Measurements from ENCODE around the gene SLC31A2. TPM values are rescaled to one million over a fixed set of nuclear protein-coding genes. Genes with fewer than 3 reads are reported as not detected.

Gene SLC31A2
- total and polyA plus RNA-seq, 2 donors (not counting 1 experiment from before 2014, with no cell fraction given): 17.8 TPM

GRCh38 chr9:113192455-113192854 lies 41.6 kb downstream of the SLC31A2 start:
- Histone ChIP-seq H3K27me3 (ENCODE audit: control insufficient read depth, insufficient read depth, low read length) (no peaks in the 10 kb centered on the region), H3K4me2 (ENCODE audit: extremely low read depth, insufficient read depth, low read length) (no peak overlapping the region), H3K79me2 (ENCODE audit: control insufficient read depth, insufficient read depth, low read length) (no peaks in the 10 kb centered on the region), H3K9me3 (ENCODE audit: control insufficient read depth, insufficient read depth, low read depth, low read length) (no peaks in the 10 kb centered on the region), H3K27ac (ENCODE audit: insufficient read depth, low read length) (no peak overlapping the region), H3K4me1 (ENCODE audit: control insufficient read depth, extremely low read depth, insufficient read depth, low read length) (peaks cover 9% of the 10 kb centered on the region), H3K4me3 (replicated peaks in 1 of 4; ENCODE audit: control extremely low read depth in 1 of 4, insufficient read depth in 1 of 4, low read depth in 3 of 4, low read length in 4 of 4) (no peak overlapping the region), H2AFZ (ENCODE audit: low read length) (no peak overlapping the region), H4K20me1 (ENCODE audit: control insufficient read depth, extremely low read depth, insufficient read depth, low read length) (no peaks in the 10 kb centered on the region), H3K9ac (ENCODE audit: insufficient read depth, low read length) (no peak overlapping the region), H3K36me3 (ENCODE audit: control insufficient read depth, insufficient read depth, low read length) (no peaks in the 10 kb centered on the region)
- DNase-seq (ENCODE audit: low read depth in 2 of 2): no peak
- TF ChIP-seq EZH2 (IDR thresholded peaks at IDR 0.05; ENCODE audit: low read length, missing control alignments) (no peak), CTCF (conservative IDR thresholded peaks at IDR 0.05 in 1 of 2, IDR thresholded peaks at IDR 0.05 in 1 of 2; ENCODE audit: low read depth in 1 of 2, low read length in 2 of 2) (no peak)

GRCh38 chr9:113199683-113200329 lies 49.0 kb downstream of the SLC31A2 start:
- TF ChIP-seq CTCF (conservative IDR thresholded peaks at IDR 0.05 in 1 of 2, IDR thresholded peaks at IDR 0.05 in 1 of 2; ENCODE audit: low read depth in 1 of 2, low read length in 2 of 2) (no peak), EZH2 (IDR thresholded peaks at IDR 0.05; ENCODE audit: low read length, missing control alignments) (no peak)
- Histone ChIP-seq H3K9me3 (ENCODE audit: control insufficient read depth, insufficient read depth, low read depth, low read length) (no peaks in the 10 kb centered on the region), H3K9ac (ENCODE audit: insufficient read depth, low read length) (no peak overlapping the region), H4K20me1 (ENCODE audit: control insufficient read depth, extremely low read depth, insufficient read depth, low read length) (no peaks in the 10 kb centered on the region), H3K79me2 (ENCODE audit: control insufficient read depth, insufficient read depth, low read length) (no peaks in the 10 kb centered on the region), H3K4me1 (ENCODE audit: control insufficient read depth, extremely low read depth, insufficient read depth, low read length) (no peaks in the 10 kb centered on the region), H2AFZ (ENCODE audit: low read length) (no peak overlapping the region), H3K4me2 (ENCODE audit: extremely low read depth, insufficient read depth, low read length) (no peak overlapping the region), H3K27ac (ENCODE audit: insufficient read depth, low read length) (no peak overlapping the region), H3K27me3 (ENCODE audit: control insufficient read depth, insufficient read depth, low read length) (no peaks in the 10 kb centered on the region), H3K4me3 (replicated peaks in 1 of 4; ENCODE audit: control extremely low read depth in 1 of 4, insufficient read depth in 1 of 4, low read depth in 3 of 4, low read length in 4 of 4) (no peak overlapping the region), H3K36me3 (ENCODE audit: control insufficient read depth, insufficient read depth, low read length) (peaks cover 3% of the 10 kb centered on the region)
- DNase-seq (ENCODE audit: low read depth in 2 of 2): no peak

GRCh38 chr9:113205432-113205831 lies 54.6 kb downstream of the SLC31A2 start:
- no peak for TF ChIP-seq CTCF (conservative IDR thresholded peaks at IDR 0.05 in 1 of 2, IDR thresholded peaks at IDR 0.05 in 1 of 2; ENCODE audit: low read depth in 1 of 2, low read length in 2 of 2)
- TF ChIP-seq EZH2 (IDR thresholded peaks at IDR 0.05; ENCODE audit: low read length, missing control alignments): no peak
- H2AFZ ChIP-seq (ENCODE audit: low read length): no peak overlapping the region
- H3K27ac ChIP-seq (ENCODE audit: insufficient read depth, low read length): no peak overlapping the region
- no peak overlapping the region for H3K4me2 ChIP-seq (ENCODE audit: extremely low read depth, insufficient read depth, low read length)
- H3K9ac ChIP-seq (ENCODE audit: insufficient read depth, low read length): no peak overlapping the region
- H3K36me3 ChIP-seq (ENCODE audit: control insufficient read depth, insufficient read depth, low read length): peaks cover 3% of the 10 kb centered on the region
- peak in 1 of 2 donors; percentile 14 for DNase-seq (ENCODE audit: low read depth in 2 of 2)
- H3K27me3 ChIP-seq (ENCODE audit: control insufficient read depth, insufficient read depth, low read length): no peaks in the 10 kb centered on the region
- no peaks in the 10 kb centered on the region for H4K20me1 ChIP-seq (ENCODE audit: control insufficient read depth, extremely low read depth, insufficient read depth, low read length)
- no peaks in the 10 kb centered on the region for H3K4me1 ChIP-seq (ENCODE audit: control insufficient read depth, extremely low read depth, insufficient read depth, low read length)
- no peaks in the 10 kb centered on the region for H3K9me3 ChIP-seq (ENCODE audit: control insufficient read depth, insufficient read depth, low read depth, low read length)
- no peaks in the 10 kb centered on the region for H3K79me2 ChIP-seq (ENCODE audit: control insufficient read depth, insufficient read depth, low read length)
- no peak overlapping the region for H3K4me3 ChIP-seq (replicated peaks in 1 of 4; ENCODE audit: control extremely low read depth in 1 of 4, insufficient read depth in 1 of 4, low read depth in 3 of 4, low read length in 4 of 4)

Data from fibroblast of lung (primary cell).